Measurements from ENCODE around the gene ALS2. TPM values are rescaled to one million over a fixed set of nuclear protein-coding genes. Genes with fewer than 3 reads are reported as not detected.

ALS2 gene
- total RNA-seq, 1 donor from 2014 or later = 48.1 TPM

DNA sequence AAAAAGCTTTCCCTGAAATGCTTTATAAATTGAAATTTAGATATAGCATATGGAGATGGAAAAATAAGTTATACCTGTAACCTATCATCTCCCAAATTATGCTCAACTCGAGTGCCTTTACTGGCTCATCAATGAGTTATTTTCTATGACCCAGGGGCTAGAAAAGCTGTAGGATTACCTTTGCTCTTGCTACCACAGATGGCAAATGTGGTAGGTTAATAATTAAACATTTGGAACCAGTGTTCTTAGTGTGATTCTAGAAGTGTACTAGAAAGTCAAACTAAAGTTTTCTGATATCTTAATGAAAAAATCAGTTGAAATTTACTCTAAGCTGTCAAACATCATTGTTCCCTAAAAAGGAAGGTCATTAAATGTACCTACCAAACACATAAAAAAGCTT lies 22.5 kb downstream of the ALS2 start:
- DNase-seq (ENCODE audit: low spot score, unreplicated experiment) = no peak
- TF ChIP-seq, protein P1, sequence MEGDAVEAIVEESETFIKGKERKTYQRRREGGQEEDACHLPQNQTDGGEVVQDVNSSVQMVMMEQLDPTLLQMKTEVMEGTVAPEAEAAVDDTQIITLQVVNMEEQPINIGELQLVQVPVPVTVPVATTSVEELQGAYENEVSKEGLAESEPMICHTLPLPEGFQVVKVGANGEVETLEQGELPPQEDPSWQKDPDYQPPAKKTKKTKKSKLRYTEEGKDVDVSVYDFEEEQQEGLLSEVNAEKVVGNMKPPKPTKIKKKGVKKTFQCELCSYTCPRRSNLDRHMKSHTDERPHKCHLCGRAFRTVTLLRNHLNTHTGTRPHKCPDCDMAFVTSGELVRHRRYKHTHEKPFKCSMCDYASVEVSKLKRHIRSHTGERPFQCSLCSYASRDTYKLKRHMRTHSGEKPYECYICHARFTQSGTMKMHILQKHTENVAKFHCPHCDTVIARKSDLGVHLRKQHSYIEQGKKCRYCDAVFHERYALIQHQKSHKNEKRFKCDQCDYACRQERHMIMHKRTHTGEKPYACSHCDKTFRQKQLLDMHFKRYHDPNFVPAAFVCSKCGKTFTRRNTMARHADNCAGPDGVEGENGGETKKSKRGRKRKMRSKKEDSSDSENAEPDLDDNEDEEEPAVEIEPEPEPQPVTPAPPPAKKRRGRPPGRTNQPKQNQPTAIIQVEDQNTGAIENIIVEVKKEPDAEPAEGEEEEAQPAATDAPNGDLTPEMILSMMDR (IDR thresholded peaks at IDR 0.05; ENCODE audit: unreplicated experiment) = no peak
- peak overlapping the region; percentile 93 for H3K27ac Mint-ChIP-seq
- no peaks in the 10 kb centered on the region for H3K27me3 Mint-ChIP-seq
- peaks cover 35% of the 10 kb centered on the region for H3K4me1 Mint-ChIP-seq (ENCODE audit: low read depth)
- H3K9me3 Mint-ChIP-seq (ENCODE audit: low read depth) = no peaks in the 10 kb centered on the region
- H3K4me3 Mint-ChIP-seq (ENCODE audit: low read depth) = peak overlapping the region; percentile 31
- peaks cover 13% of the 10 kb centered on the region for H3K36me3 Mint-ChIP-seq (ENCODE audit: insufficient read depth)

DNA sequence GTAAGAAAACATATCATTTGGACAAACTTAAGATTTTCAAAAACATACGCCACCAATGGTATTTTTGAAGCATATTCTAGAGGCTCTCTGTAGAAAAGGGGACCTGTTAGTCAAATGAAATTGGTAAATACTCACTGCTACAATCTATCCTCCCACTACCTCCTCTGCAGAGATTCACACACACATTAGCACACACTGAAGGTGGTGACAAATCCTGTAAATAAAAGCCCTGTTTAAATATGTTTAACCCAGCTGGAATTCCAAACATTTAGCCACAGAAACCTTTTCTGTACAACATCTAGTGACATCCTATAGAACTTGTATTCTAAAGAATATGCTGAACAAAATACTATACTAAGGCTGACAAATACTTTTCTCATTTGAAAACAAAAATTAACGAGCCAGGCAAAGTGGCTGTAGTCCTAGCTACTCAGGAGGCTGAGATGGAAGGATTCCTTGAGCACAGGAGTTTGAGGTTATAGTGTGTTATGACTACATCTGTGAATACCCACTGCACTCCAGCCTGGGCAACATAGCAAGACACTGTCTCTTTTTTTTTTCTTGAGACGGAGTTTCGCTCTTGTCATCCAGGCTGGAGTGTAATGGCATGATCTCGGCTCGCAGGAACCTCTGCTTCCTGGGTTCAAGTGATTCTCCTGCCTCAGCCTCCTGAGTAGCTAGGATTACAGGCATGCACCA lies 25.9 kb downstream of the ALS2 start:
- DNase-seq (ENCODE audit: low spot score, unreplicated experiment) = no peak
- H3K36me3 Mint-ChIP-seq (ENCODE audit: insufficient read depth) = peaks cover 7% of the 10 kb centered on the region
- TF ChIP-seq, protein P1 (IDR thresholded peaks at IDR 0.05; ENCODE audit: unreplicated experiment) = no peak
- peaks cover 35% of the 10 kb centered on the region for H3K4me1 Mint-ChIP-seq (ENCODE audit: low read depth)
- peak overlapping the region; percentile 82 for H3K27ac Mint-ChIP-seq
- no peaks in the 10 kb centered on the region for H3K27me3 Mint-ChIP-seq
- no peaks in the 10 kb centered on the region for H3K9me3 Mint-ChIP-seq (ENCODE audit: low read depth)
- H3K4me3 Mint-ChIP-seq (ENCODE audit: low read depth) = no peak overlapping the region

DNA sequence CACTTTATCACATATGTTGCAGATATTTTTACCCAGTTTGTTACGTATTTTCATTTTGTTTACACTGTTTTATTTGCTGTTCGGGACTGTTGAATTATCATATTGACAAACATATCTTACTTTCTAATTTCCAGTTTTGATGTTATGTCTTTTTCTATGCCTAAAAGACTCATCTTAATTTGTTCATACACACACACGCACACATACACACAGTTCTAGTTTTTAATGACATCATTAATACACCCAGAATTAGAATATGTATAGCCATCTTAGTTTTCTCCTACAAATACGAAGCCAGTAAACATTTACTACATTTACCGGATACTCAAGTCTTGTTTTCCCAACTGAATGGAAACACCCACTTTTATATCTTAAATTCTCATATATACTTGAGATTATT lies 29.2 kb downstream of the ALS2 start:
- Mint-ChIP-seq H3K4me3 (ENCODE audit: low read depth) (no peak overlapping the region), H3K27ac (no peak overlapping the region), H3K9me3 (ENCODE audit: low read depth) (no peaks in the 10 kb centered on the region), H3K36me3 (ENCODE audit: insufficient read depth) (peaks cover 10% of the 10 kb centered on the region), H3K4me1 (ENCODE audit: low read depth) (peaks cover 13% of the 10 kb centered on the region), H3K27me3 (no peaks in the 10 kb centered on the region)
- no peak for DNase-seq (ENCODE audit: low spot score, unreplicated experiment)
- TF ChIP-seq, protein P1 (IDR thresholded peaks at IDR 0.05; ENCODE audit: unreplicated experiment) = no peak

DNA sequence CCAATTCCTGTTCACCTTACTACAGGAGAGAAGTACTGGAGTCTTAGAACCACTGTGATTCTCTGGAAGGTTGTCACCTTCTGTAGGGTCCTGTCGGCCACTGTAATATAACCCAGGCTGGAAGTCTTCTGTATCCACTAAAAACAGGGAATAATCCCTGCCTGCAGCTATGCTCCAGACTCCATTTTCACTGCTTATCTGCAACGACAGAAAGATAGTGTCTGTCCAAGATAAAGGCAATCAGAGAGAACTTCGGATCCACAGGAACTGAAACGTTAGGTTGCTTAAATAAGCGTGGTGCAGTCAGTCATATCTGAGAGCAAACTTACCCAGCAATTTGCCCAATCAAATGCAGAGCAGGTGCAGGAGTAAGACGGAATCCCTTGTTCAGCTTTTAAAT lies 34.2 kb downstream of the ALS2 start:
- Mint-ChIP-seq H3K9me3 (ENCODE audit: low read depth) (no peaks in the 10 kb centered on the region), H3K36me3 (ENCODE audit: insufficient read depth) (peaks cover 17% of the 10 kb centered on the region), H3K27me3 (no peaks in the 10 kb centered on the region), H3K4me3 (ENCODE audit: low read depth) (no peak overlapping the region), H3K27ac (no peak overlapping the region), H3K4me1 (ENCODE audit: low read depth) (no peaks in the 10 kb centered on the region)
- no peak for DNase-seq (ENCODE audit: low spot score, unreplicated experiment)
- TF ChIP-seq, protein P1 (IDR thresholded peaks at IDR 0.05; ENCODE audit: unreplicated experiment) = no peak

DNA sequence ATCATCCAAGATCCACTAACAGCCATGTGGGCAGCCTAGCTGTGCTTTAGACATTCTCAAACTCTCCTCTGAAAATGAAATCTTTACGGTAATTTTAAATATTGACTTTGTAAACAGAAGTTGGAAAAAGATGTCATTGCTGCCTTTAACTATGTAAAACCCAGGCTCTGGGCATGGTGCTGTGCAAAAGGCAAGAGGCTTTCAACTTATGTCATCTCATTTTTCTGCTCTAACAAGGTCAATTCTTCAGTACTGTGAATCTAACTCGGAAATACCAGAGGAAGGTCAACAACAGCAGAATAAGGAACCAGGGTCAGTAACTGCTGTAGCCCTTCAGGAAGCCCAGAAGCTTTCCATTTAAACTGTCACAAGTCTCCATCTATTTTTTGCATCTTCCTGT lies 45.2 kb downstream of the ALS2 start:
- H3K36me3 Mint-ChIP-seq (ENCODE audit: insufficient read depth) = peaks cover 37% of the 10 kb centered on the region

More for the DNA sequence above, 45.2 kb downstream of the ALS2 start:
- no peak for DNase-seq (ENCODE audit: low spot score, unreplicated experiment)
- H3K4me1 Mint-ChIP-seq (ENCODE audit: low read depth) = peaks cover 2% of the 10 kb centered on the region
- no peak overlapping the region for H3K27ac Mint-ChIP-seq
- TF ChIP-seq, protein P1 (IDR thresholded peaks at IDR 0.05; ENCODE audit: unreplicated experiment) = no peak
- H3K4me3 Mint-ChIP-seq (ENCODE audit: low read depth) = no peak overlapping the region
- no peaks in the 10 kb centered on the region for H3K27me3 Mint-ChIP-seq
- H3K9me3 Mint-ChIP-seq (ENCODE audit: low read depth) = peaks cover 7% of the 10 kb centered on the region

Measured in progenitor cell of endocrine pancreas (in vitro differentiated cells).